Thyroid gland (tissue), 4 donors: Measurements from ENCODE around the gene INPP5D.

Experiments
- POLR2A ChIP-seq, 2 donors: fragments of 450-650 bp; IDR thresholded peaks; one replicate each; pipeline ENCODE4 v1.6.1; 2017; ENCODE audit warnings: antibody characterized with exemption in 2 of 2, mild to moderate bottlenecking in 2 of 2, moderate library complexity in 1 of 2
- TF ChIP-seq, protein P1 (sequence below), 6 experiments: fragments of 200-600 bp in 3 of 6; fragments of 450-650 bp in 3 of 6; sonication (generic) in 3 of 6; IDR thresholded peaks; one replicate each; pipeline ENCODE4 v1.5.1; 2016 to 2019; ENCODE audit warnings: antibody characterized with exemption in 6 of 6, mild to moderate bottlenecking in 2 of 6, inconsistent platforms in 1 of 6, moderate library complexity in 1 of 6

GRCh38 chr2:233080836-233081229 is 20.7 kb downstream of the INPP5D start:
- no peak for TF ChIP-seq POLR2A (IDR thresholded peaks at IDR 0.05)
- TF ChIP-seq, protein P1, sequence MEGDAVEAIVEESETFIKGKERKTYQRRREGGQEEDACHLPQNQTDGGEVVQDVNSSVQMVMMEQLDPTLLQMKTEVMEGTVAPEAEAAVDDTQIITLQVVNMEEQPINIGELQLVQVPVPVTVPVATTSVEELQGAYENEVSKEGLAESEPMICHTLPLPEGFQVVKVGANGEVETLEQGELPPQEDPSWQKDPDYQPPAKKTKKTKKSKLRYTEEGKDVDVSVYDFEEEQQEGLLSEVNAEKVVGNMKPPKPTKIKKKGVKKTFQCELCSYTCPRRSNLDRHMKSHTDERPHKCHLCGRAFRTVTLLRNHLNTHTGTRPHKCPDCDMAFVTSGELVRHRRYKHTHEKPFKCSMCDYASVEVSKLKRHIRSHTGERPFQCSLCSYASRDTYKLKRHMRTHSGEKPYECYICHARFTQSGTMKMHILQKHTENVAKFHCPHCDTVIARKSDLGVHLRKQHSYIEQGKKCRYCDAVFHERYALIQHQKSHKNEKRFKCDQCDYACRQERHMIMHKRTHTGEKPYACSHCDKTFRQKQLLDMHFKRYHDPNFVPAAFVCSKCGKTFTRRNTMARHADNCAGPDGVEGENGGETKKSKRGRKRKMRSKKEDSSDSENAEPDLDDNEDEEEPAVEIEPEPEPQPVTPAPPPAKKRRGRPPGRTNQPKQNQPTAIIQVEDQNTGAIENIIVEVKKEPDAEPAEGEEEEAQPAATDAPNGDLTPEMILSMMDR (IDR thresholded peaks at IDR 0.05) = no peak
